ENCODE results near the gene MYBPC1.

The MYBPC1 gene

GRCh38 chr12:101697197-101697929 lies 102.6 kb downstream of the MYBPC1 start, which contains the start of gene CHPT1:
Gene CHPT1 (plus strand): TSS chr12:101697640. CDS start chr12:101697862, 222 bp downstream.
- Histone ChIP-seq H3K36me3 (ENCODE audit: insufficient read depth, low read length) (no peaks in the 10 kb centered on the region), H2AFZ (ENCODE audit: low read length) (peak within 1 kb of the TSS; percentile 96), H3K9me2 (replicated peaks; ENCODE audit: low read depth, low read length) (no peaks in the 10 kb centered on the region), H4K20me1 (ENCODE audit: insufficient read depth, low read length, poor library complexity, severe bottlenecking) (peaks cover 26% of the 10 kb centered on the region), H3K4me2 (ENCODE audit: low read depth, low read length, poor library complexity, severe bottlenecking) (peak within 1 kb of the TSS; percentile 78), H3K4me3 (ENCODE audit: low read length, poor library complexity, severe bottlenecking) (peak within 1 kb of the TSS; percentile 81), H3K4me1 (ENCODE audit: insufficient read depth, low read length, poor library complexity, severe bottlenecking) (peaks cover 36% of the 10 kb centered on the region), H3K27me3 (ENCODE audit: insufficient read depth, low read length, poor library complexity, severe bottlenecking) (no peaks in the 10 kb centered on the region), H3K79me2 (ENCODE audit: insufficient read depth, low read length) (peaks cover 54% of the 10 kb centered on the region), H3K9me3 (ENCODE audit: insufficient read depth, low read depth, low read length) (no peaks in the 10 kb centered on the region), H3K9ac (ENCODE audit: low read depth, low read length, poor library complexity, severe bottlenecking) (peak within 1 kb of the TSS; percentile 83), H3F3A (ENCODE audit: low read depth) (no peaks in the 10 kb centered on the region)
- TF ChIP-seq EZH2phosphoT487 (IDR thresholded peaks at IDR 0.05; ENCODE audit: borderline replicate concordance) (no peak), CTCF (conservative IDR thresholded peaks at IDR 0.05; ENCODE audit: low read length) (no peak)

- Histone ChIP-seq H3K4me2 (ENCODE audit: low read depth, low read length, poor library complexity, severe bottlenecking) (peak overlapping the region; percentile 78), H3K4me3 (ENCODE audit: low read length, poor library complexity, severe bottlenecking) (peak overlapping the region; percentile 81)
- TF ChIP-seq CTCF (conservative IDR thresholded peaks at IDR 0.05; ENCODE audit: low read length) = no peak
- TF ChIP-seq EZH2phosphoT487 (IDR thresholded peaks at IDR 0.05; ENCODE audit: borderline replicate concordance) = no peak
These were observed 103.4 kb downstream of the MYBPC1 start for GRCh38 chr12:101697930-101698799.

GRCh38 chr12:101698800-101699347 lies 104.1 kb downstream of the MYBPC1 start:
- TF ChIP-seq CTCF (conservative IDR thresholded peaks at IDR 0.05; ENCODE audit: low read length) = peak; percentile 61
- no peak for TF ChIP-seq EZH2phosphoT487 (IDR thresholded peaks at IDR 0.05; ENCODE audit: borderline replicate concordance)
- Histone ChIP-seq H2AFZ (ENCODE audit: low read length) (peak overlapping the region; percentile 75; the same call in 1 of the 2 replicates), H3K4me1 (ENCODE audit: insufficient read depth, low read length, poor library complexity, severe bottlenecking) (peaks cover 50% of the 10 kb centered on the region), H3K79me2 (ENCODE audit: insufficient read depth, low read length) (peaks cover 69% of the 10 kb centered on the region), H3F3A (ENCODE audit: low read depth) (no peaks in the 10 kb centered on the region), H3K27me3 (ENCODE audit: insufficient read depth, low read length, poor library complexity, severe bottlenecking) (no peaks in the 10 kb centered on the region), H3K9me3 (ENCODE audit: insufficient read depth, low read depth, low read length) (no peaks in the 10 kb centered on the region), H3K4me2 (ENCODE audit: low read depth, low read length, poor library complexity, severe bottlenecking) (peak overlapping the region; percentile 78), H3K9ac (ENCODE audit: low read depth, low read length, poor library complexity, severe bottlenecking) (peak overlapping the region; percentile 83), H3K4me3 (ENCODE audit: low read length, poor library complexity, severe bottlenecking) (peak overlapping the region; percentile 81), H3K9me2 (replicated peaks; ENCODE audit: low read depth, low read length) (no peaks in the 10 kb centered on the region), H4K20me1 (ENCODE audit: insufficient read depth, low read length, poor library complexity, severe bottlenecking) (peaks cover 30% of the 10 kb centered on the region), H3K36me3 (ENCODE audit: insufficient read depth, low read length) (no peaks in the 10 kb centered on the region)

More at GRCh38 chr12:101697930-101698799, 103.4 kb downstream of the MYBPC1 start:
- Histone ChIP-seq H3K27me3 (ENCODE audit: insufficient read depth, low read length, poor library complexity, severe bottlenecking) (no peaks in the 10 kb centered on the region), H3K79me2 (ENCODE audit: insufficient read depth, low read length) (peaks cover 62% of the 10 kb centered on the region), H2AFZ (ENCODE audit: low read length) (peak overlapping the region; percentile 75), H3K9me2 (replicated peaks; ENCODE audit: low read depth, low read length) (no peaks in the 10 kb centered on the region), H3K9me3 (ENCODE audit: insufficient read depth, low read depth, low read length) (no peaks in the 10 kb centered on the region), H3K36me3 (ENCODE audit: insufficient read depth, low read length) (no peaks in the 10 kb centered on the region), H3K4me1 (ENCODE audit: insufficient read depth, low read length, poor library complexity, severe bottlenecking) (peaks cover 44% of the 10 kb centered on the region), H3K9ac (ENCODE audit: low read depth, low read length, poor library complexity, severe bottlenecking) (peak overlapping the region; percentile 83), H3F3A (ENCODE audit: low read depth) (no peaks in the 10 kb centered on the region), H4K20me1 (ENCODE audit: insufficient read depth, low read length, poor library complexity, severe bottlenecking) (peaks cover 30% of the 10 kb centered on the region)
